SK-N-SH treated with all-trans-retinoic acid at 6 μM for 48 hours (cell line): ENCODE results near the gene RTP5.

Experiments
- ATAC-seq: fragments of 200-7000 bp; cut with Tn5 transposase; 3 replicates; pipeline ENCODE4 v1.9.1; 2020; ENCODE audit warnings: mild to moderate bottlenecking, moderate library complexity
- ARNTL ChIP-seq: fragments of 450-650 bp; formaldehyde crosslinking; IDR thresholded peaks from 2 replicates; pipeline ENCODE4 v1.5.0; 2020; ENCODE audit warnings: low read depth, mild to moderate bottlenecking, moderate library complexity, borderline replicate concordance
- BACH2 ChIP-seq: fragments of 250-450 bp; sonication (Bioruptor Pico); IDR thresholded peaks from 2 replicates; pipeline ENCODE4 v1.9.0; 2021; ENCODE audit warnings: mild to moderate bottlenecking, borderline replicate concordance
- CREB5 ChIP-seq: fragments of 250-450 bp; sonication (Bioruptor Pico); IDR thresholded peaks from 2 replicates; pipeline ENCODE4 v1.5.1; 2020; ENCODE audit warnings: low read depth, mild to moderate bottlenecking, moderate library complexity
- CSDC2 ChIP-seq: fragments of 250-450 bp; sonication (Bioruptor Pico); IDR thresholded peaks from 2 replicates; pipeline ENCODE4 v1.5.0; 2020; ENCODE audit warnings: mild to moderate bottlenecking, moderate library complexity
- GLIS3 ChIP-seq: fragments of 250-450 bp; sonication (Bioruptor Pico); IDR thresholded peaks from 2 replicates; pipeline ENCODE4 v1.5.0; 2020; ENCODE audit warnings: mild to moderate bottlenecking, moderate library complexity
- ISL1 ChIP-seq: fragments of 250-450 bp; sonication (Bioruptor Pico); IDR thresholded peaks from 2 replicates; pipeline ENCODE4 v2.1.2; 2022; ENCODE audit warnings: mild to moderate bottlenecking, moderate library complexity
- PATZ1 ChIP-seq: fragments of 250-450 bp; sonication (Bioruptor Pico); IDR thresholded peaks from 2 replicates; pipeline ENCODE4 v1.8.0; 2020; ENCODE audit warnings: mild to moderate bottlenecking, moderate library complexity, borderline replicate concordance
- PPARA ChIP-seq: fragments of 250-450 bp; sonication (Bioruptor Pico); IDR thresholded peaks from 2 replicates; pipeline ENCODE4 v1.5.0; 2020; ENCODE audit warnings: mild to moderate bottlenecking, borderline replicate concordance
- RARB ChIP-seq: fragments of 250-450 bp; sonication (Bioruptor Pico); IDR thresholded peaks from 2 replicates; pipeline ENCODE4 v1.8.0; 2021; ENCODE audit warnings: mild to moderate bottlenecking, moderate library complexity
- SNAI2 ChIP-seq: fragments of 250-450 bp; sonication (Bioruptor Pico); IDR thresholded peaks from 2 replicates; pipeline ENCODE4 v1.5.0; 2020; ENCODE audit warnings: mild to moderate bottlenecking, moderate library complexity
- TCF4 ChIP-seq: fragments of 250-450 bp; sonication (Bioruptor Pico); IDR thresholded peaks from 2 replicates; pipeline ENCODE4 v1.8.0; 2021; ENCODE audit warnings: mild to moderate bottlenecking, moderate library complexity, borderline replicate concordance
- TOX ChIP-seq: fragments of 250-450 bp; sonication (Bioruptor Pico); IDR thresholded peaks from 2 replicates; pipeline ENCODE4 v1.8.0; 2021; ENCODE audit warnings: mild to moderate bottlenecking, moderate library complexity, borderline replicate concordance
- TSHZ2 ChIP-seq: fragments of 250-450 bp; sonication (Bioruptor Pico); IDR thresholded peaks from 2 replicates; pipeline ENCODE4 v1.5.0; 2020; ENCODE audit warnings: mild to moderate bottlenecking, moderate library complexity
- ZC3H10 ChIP-seq: fragments of 250-450 bp; sonication (Bioruptor Pico); IDR thresholded peaks from 2 replicates; pipeline ENCODE4 v1.5.1; 2021; ENCODE audit warnings: mild to moderate bottlenecking, moderate library complexity
- ZFP3 ChIP-seq: fragments of 250-450 bp; sonication (Bioruptor Pico); IDR thresholded peaks from 2 replicates; pipeline ENCODE4 v1.5.0; 2020; ENCODE audit warnings: mild to moderate bottlenecking, moderate library complexity
- ZFP30 ChIP-seq: fragments of 450-650 bp; formaldehyde crosslinking; IDR thresholded peaks from 2 replicates; pipeline ENCODE4 v1.5.0; 2022; ENCODE audit warnings: mild to moderate bottlenecking, moderate library complexity
- ZNF565 ChIP-seq: fragments of 450-650 bp; formaldehyde crosslinking; conservative IDR thresholded peaks from 2 replicates; pipeline ENCODE4 v1.5.0; 2020; ENCODE audit warnings: low read depth, mild to moderate bottlenecking, moderate library complexity
- ZNF70 ChIP-seq: fragments of 450-650 bp; formaldehyde crosslinking; IDR thresholded peaks from 2 replicates; pipeline ENCODE4 v1.5.0; 2020; ENCODE audit warnings: mild to moderate bottlenecking, moderate library complexity

RTP5 gene

GRCh38 chr2:241901018-241901380 lies 31.5 kb downstream of the RTP5 start:
- TF ChIP-seq CREB5 (CRISPR knock-in tag) (no peak), ZNF70 (CRISPR knock-in tag) (no peak), ZFP30 (CRISPR knock-in tag) (no peak), BACH2 (CRISPR knock-in tag) (no peak), RARB (CRISPR knock-in tag) (no peak), PATZ1 (CRISPR knock-in tag) (no peak), ZC3H10 (no peak), GLIS3 (no peak), TOX (CRISPR knock-in tag) (no peak), CSDC2 (CRISPR knock-in tag) (no peak)
- ATAC-seq = no peak

- no peak for TF ChIP-seq ARNTL (CRISPR knock-in tag)
- no peak for TF ChIP-seq ZNF565 (CRISPR knock-in tag)
- TF ChIP-seq ZNF70 (CRISPR knock-in tag) = no peak
- TF ChIP-seq ISL1 (CRISPR knock-in tag) = no peak
- no peak for TF ChIP-seq ZFP3
- no peak for TF ChIP-seq ZFP30 (CRISPR knock-in tag)
- TF ChIP-seq SNAI2 (CRISPR knock-in tag) = no peak
- TF ChIP-seq PATZ1 (CRISPR knock-in tag) = no peak
- ATAC-seq = no peak
These were observed 32.2 kb downstream of the RTP5 start for GRCh38 chr2:241901500-241902351.

GRCh38 chr2:241902357-241902991 lies 32.9 kb downstream of the RTP5 start:
- no peak for TF ChIP-seq GLIS3
- ATAC-seq = no peak

GRCh38 chr2:241903121-241904010 lies 33.8 kb downstream of the RTP5 start:
- TF ChIP-seq ZC3H10 = no peak
- no peak for TF ChIP-seq TCF4 (CRISPR knock-in tag)
- no peak for TF ChIP-seq ZFP30 (CRISPR knock-in tag)
- no peak for TF ChIP-seq PPARA (CRISPR knock-in tag)
- no peak for TF ChIP-seq TOX (CRISPR knock-in tag)
- no peak for TF ChIP-seq CREB5 (CRISPR knock-in tag)
- no peak for TF ChIP-seq TSHZ2 (CRISPR knock-in tag)
- no peak for TF ChIP-seq ZFP3
- no peak for TF ChIP-seq CSDC2 (CRISPR knock-in tag)
- ATAC-seq = no peak
